GM12878 (cell line): ENCODE data around the gene YPEL3.

Experiments
- CHD2 ChIP-seq: IDR thresholded peaks from 2 replicates; pipeline ENCODE4 v1.6.1; 2011; ENCODE audit warnings: low read depth, low read length, improper control_type of control experiment, borderline replicate concordance
- FOXM1 ChIP-seq: IDR thresholded peaks from 2 replicates; pipeline ENCODE4 v1.6.1; 2012; ENCODE audit warnings: low read depth, mild to moderate bottlenecking, inconsistent platforms, low read length, moderate library complexity
- HCFC1 ChIP-seq: fragments of 150-350 bp; IDR thresholded peaks from 2 replicates; pipeline ENCODE4 v1.6.1; 2014; ENCODE audit warnings: low read length
- NRF1 ChIP-seq: conservative IDR thresholded peaks from 2 replicates; pipeline ENCODE4 v1.6.1; 2011; ENCODE audit warnings: mild to moderate bottlenecking, low read depth, low read length, improper control_type of control experiment
- POLR2A ChIP-seq: IDR thresholded peaks from 2 replicates; pipeline ENCODE4 v1.6.1; 2011; ENCODE audit warnings: low read depth, mild to moderate bottlenecking, low read length
- SIN3A ChIP-seq: IDR thresholded peaks from 2 replicates; pipeline ENCODE4 v1.6.1; 2012; ENCODE audit warnings: low read depth, low read length, improper control_type of control experiment
- TF ChIP-seq, protein P1 (sequence below), 3 experiments: IDR thresholded peaks in 2 of 3; conservative IDR thresholded peaks in 1 of 3; 2 replicates each; pipeline ENCODE4 v1.5.1; 2011; ENCODE audit warnings: low read depth in 3 of 3, low read length in 3 of 3, mild to moderate bottlenecking in 3 of 3, control low read depth in 2 of 3, moderate library complexity in 2 of 3, inconsistent platforms in 1 of 3, mixed read lengths in 1 of 3; ENCODE audit not compliant: control insufficient read depth in 2 of 3, insufficient read depth in 1 of 3; ENCODE audit errors: extremely low read depth in 1 of 3

DNA sequence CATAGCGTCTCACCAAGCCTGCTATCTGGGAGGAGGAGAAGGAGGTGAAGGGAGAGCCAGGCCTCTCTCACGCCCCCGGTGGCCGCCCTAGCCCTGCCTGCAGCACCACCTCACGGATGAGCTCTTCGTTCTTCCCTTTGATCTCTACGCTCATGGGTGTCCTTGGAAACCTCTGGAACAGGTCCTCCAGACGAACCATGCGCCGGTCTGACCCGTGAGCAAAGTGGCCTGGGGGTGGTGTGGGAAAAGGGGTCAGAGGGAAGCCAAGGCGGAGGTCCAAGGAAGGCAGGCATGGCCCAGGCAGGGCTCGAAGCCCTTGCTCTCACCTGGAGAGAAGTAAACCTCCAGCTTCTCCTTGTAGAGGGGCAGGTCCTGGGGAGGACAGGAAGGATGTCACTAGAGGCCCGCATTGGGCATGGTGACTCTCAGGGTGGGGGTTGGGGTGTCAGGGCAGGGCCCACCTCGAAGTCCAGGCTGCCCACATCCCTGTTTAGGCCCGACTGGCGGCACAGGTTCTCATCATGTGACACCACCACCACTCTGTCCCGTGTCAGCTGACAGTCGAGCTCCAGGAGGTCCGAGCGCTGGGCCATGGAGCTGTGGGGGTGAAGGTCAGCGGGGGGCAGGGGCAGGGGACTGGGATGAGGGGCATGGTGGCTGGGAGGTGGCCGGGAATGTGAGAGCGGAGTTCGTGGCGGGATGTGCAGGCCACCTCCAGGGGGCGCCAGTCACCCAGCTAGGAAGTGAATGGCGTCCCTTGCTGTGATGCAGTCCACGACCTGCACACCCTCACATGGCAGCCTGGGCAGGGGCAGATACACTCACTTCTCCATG is 16.4 kb upstream of the YPEL3 start:
- TF ChIP-seq SIN3A (no peak), POLR2A (no peak), CHD2 (no peak), NRF1 (no peak), FOXM1 (no peak), HCFC1 (no peak)
- TF ChIP-seq, protein P1, sequence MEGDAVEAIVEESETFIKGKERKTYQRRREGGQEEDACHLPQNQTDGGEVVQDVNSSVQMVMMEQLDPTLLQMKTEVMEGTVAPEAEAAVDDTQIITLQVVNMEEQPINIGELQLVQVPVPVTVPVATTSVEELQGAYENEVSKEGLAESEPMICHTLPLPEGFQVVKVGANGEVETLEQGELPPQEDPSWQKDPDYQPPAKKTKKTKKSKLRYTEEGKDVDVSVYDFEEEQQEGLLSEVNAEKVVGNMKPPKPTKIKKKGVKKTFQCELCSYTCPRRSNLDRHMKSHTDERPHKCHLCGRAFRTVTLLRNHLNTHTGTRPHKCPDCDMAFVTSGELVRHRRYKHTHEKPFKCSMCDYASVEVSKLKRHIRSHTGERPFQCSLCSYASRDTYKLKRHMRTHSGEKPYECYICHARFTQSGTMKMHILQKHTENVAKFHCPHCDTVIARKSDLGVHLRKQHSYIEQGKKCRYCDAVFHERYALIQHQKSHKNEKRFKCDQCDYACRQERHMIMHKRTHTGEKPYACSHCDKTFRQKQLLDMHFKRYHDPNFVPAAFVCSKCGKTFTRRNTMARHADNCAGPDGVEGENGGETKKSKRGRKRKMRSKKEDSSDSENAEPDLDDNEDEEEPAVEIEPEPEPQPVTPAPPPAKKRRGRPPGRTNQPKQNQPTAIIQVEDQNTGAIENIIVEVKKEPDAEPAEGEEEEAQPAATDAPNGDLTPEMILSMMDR (IDR thresholded peaks at IDR 0.05 in 2 of 3, conservative IDR thresholded peaks at IDR 0.05 in 1 of 3; ENCODE audit: control insufficient read depth in 2 of 3, extremely low read depth in 1 of 3, insufficient read depth in 1 of 3, low read depth in 3 of 3, low read length in 3 of 3) = peak; percentile 75 to 87 (median 76)
